Loucy (cell line): ENCODE results near the gene MRPL50.
"Not testable (repeated sequence)": the region's sequence is repeated elsewhere in the genome, so short reads cannot be mapped to it uniquely, and the experiment has no call there.

Source experiments
- H2AFZ ChIP-seq: fragments of 200-600 bp; sonication (generic); 2 replicates; pipeline ENCODE4 v1.6.0; 2016; ENCODE audit warnings: antibody characterized with exemption, mild to moderate bottlenecking, low read length, moderate library complexity
- H3F3A ChIP-seq: fragments of 200-600 bp; 2 replicates; pipeline ENCODE4 v1.6.0; 2016; ENCODE audit warnings: antibody characterized with exemption, low read depth, mild to moderate bottlenecking
- H3K27me3 ChIP-seq: fragments of 200-600 bp; sonication (generic); 2 replicates; pipeline ENCODE4 v1.6.1; 2014; ENCODE audit warnings: low read length, mild to moderate bottlenecking; ENCODE audit not compliant: insufficient read depth, poor library complexity, severe bottlenecking
- H3K36me3 ChIP-seq: fragments of 200-600 bp; sonication (generic); 2 replicates; pipeline ENCODE4 v1.6.1; 2016; ENCODE audit warnings: low read length; ENCODE audit not compliant: insufficient read depth
- H3K4me1 ChIP-seq: fragments of 200-600 bp; sonication (generic); 2 replicates; pipeline ENCODE4 v1.5.1; 2014; ENCODE audit warnings: low read length, mild to moderate bottlenecking; ENCODE audit not compliant: insufficient read depth, poor library complexity, severe bottlenecking
- H3K4me2 ChIP-seq: fragments of 200-600 bp; sonication (generic); 2 replicates; pipeline ENCODE4 v1.6.0; 2014; ENCODE audit warnings: antibody characterized with exemption, low read length, low read depth, mild to moderate bottlenecking; ENCODE audit not compliant: poor library complexity, severe bottlenecking
- H3K4me3 ChIP-seq: fragments of 200-600 bp; sonication (generic); 2 replicates; pipeline ENCODE4 v1.5.1; 2014; ENCODE audit warnings: low read length, mild to moderate bottlenecking, mixed read lengths; ENCODE audit not compliant: poor library complexity, severe bottlenecking
- H3K79me2 ChIP-seq: fragments of 200-600 bp; sonication (generic); 2 replicates; pipeline ENCODE4 v1.6.1; 2014; ENCODE audit warnings: low read length; ENCODE audit not compliant: insufficient read depth
- H3K9ac ChIP-seq: fragments of 200-600 bp; sonication (generic); 2 replicates; pipeline ENCODE4 v1.6.0; 2014; ENCODE audit warnings: mild to moderate bottlenecking, low read depth, low read length, moderate library complexity; ENCODE audit not compliant: poor library complexity, severe bottlenecking
- H3K9me2 ChIP-seq: fragments of 200-600 bp; sonication (generic); replicated peaks from 2 replicates; pipeline ENCODE4 v1.6.1; 2016; ENCODE audit warnings: low read depth, low read length, mixed read lengths
- H3K9me3 ChIP-seq: fragments of 200-600 bp; sonication (generic); 2 replicates; pipeline ENCODE4 v1.6.1; 2014; ENCODE audit warnings: mild to moderate bottlenecking, antibody characterized with exemption, low read length, low read depth; ENCODE audit not compliant: insufficient read depth
- H4K20me1 ChIP-seq: fragments of 200-600 bp; sonication (generic); 2 replicates; pipeline ENCODE4 v1.6.0; 2014; ENCODE audit warnings: antibody characterized with exemption, low read length, mild to moderate bottlenecking; ENCODE audit not compliant: insufficient read depth, poor library complexity, severe bottlenecking
- CTCF ChIP-seq: fragments of 200-600 bp; sonication (generic); conservative IDR thresholded peaks from 2 replicates; pipeline ENCODE4 v1.5.1; 2014; ENCODE audit warnings: mild to moderate bottlenecking, antibody characterized with exemption, low read length
- EZH2phosphoT487 ChIP-seq: fragments of 200-600 bp; IDR thresholded peaks from 2 replicates; pipeline ENCODE4 v1.6.1; 2018; ENCODE audit warnings: antibody characterized with exemption, mild to moderate bottlenecking, moderate library complexity, borderline replicate concordance

MRPL50 gene

DNA sequence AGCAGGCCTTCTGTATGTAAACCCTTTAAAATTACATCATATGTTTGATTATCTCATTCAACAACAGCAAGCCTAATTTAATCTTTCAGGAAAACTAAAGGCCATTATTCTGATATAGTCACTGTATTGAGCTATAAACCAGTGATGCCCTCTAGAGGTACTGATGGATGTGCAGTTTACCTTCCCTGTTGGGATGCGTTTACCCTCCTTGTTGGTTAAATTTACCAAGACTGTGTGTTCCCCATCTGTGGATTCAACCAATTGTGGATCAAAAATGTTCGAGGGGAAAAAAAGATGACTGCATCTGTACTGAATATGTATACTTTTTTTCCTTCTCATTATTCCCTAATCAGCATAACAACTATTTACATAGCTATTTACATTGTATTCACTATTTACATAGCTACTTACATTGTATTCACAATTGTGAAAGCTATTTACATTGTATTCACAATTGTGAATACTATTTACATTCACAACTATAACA, 9.9 kb downstream of the MRPL50 start:
- no peaks in the 10 kb centered on the region for H3K9me3 ChIP-seq
- peak; percentile 39 for TF ChIP-seq CTCF
- no peak for TF ChIP-seq EZH2phosphoT487
- no peaks in the 10 kb centered on the region for H3K9me2 ChIP-seq
- no peak overlapping the region for H2AFZ ChIP-seq
- no peak overlapping the region for H3K4me2 ChIP-seq
- H3K9ac ChIP-seq = no peak overlapping the region
- peaks cover 26% of the 10 kb centered on the region for H3K79me2 ChIP-seq
- H3K4me3 ChIP-seq = no peak overlapping the region
- peaks cover 5% of the 10 kb centered on the region for H3K4me1 ChIP-seq
- peaks cover 5% of the 10 kb centered on the region; the same call in 1 of the 2 replicates for H3F3A ChIP-seq
- peaks cover 9% of the 10 kb centered on the region for H4K20me1 ChIP-seq
- H3K27me3 ChIP-seq = no peaks in the 10 kb centered on the region
- H3K36me3 ChIP-seq = peaks cover 27% of the 10 kb centered on the region

- no peak overlapping the region for H2AFZ ChIP-seq
- no peak overlapping the region for H3K9ac ChIP-seq
- H3K9me3 ChIP-seq = no peaks in the 10 kb centered on the region
- peaks cover 5% of the 10 kb centered on the region for H3K4me1 ChIP-seq
- no peaks in the 10 kb centered on the region for H3K9me2 ChIP-seq
- peaks cover 5% of the 10 kb centered on the region; the same call in 1 of the 2 replicates for H3F3A ChIP-seq
- peaks cover 7% of the 10 kb centered on the region for H4K20me1 ChIP-seq
- no peaks in the 10 kb centered on the region for H3K27me3 ChIP-seq
- H3K4me3 ChIP-seq = no peak overlapping the region
- peaks cover 27% of the 10 kb centered on the region for H3K36me3 ChIP-seq
- H3K4me2 ChIP-seq = no peak overlapping the region
- peaks cover 21% of the 10 kb centered on the region for H3K79me2 ChIP-seq
- TF ChIP-seq CTCF = peak; percentile 74
- TF ChIP-seq EZH2phosphoT487 = no peak
Observed at GRCh38 chr9:101387871-101388506, 10.4 kb downstream of the MRPL50 start.

DNA sequence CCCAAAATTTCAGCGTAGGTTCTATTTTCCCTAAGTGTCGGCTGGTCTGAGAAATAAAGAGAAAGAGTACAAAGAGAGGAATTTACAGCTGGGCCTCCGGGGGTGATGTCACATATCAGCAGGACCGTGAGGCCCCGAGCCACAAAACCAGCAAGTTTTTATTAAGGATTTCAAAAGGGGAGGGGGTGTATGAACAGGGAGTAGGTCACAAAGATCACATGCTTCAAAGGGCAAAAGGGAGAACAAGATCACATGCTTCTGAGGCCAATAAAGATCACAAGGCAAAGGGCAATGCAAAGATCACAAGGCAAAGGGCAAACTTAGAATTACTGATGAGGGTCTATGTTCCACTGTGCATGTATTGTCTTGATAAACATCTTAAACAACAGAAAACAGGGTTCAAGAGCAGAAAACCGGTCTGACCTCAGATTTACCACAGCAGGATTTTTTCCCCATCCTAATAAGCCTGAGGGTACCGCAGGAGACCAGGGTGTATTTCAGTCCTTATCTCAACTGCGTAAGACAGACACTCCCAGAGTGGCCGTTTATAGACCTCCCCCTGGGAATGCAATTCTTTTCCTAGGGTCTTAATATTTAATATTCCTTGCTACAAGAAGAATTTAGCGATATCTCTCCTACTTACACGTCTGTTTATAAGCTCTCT, 13.4 kb downstream of the MRPL50 start, which contains the start of gene BAAT:
BAAT (minus strand) TSS at position 134 of the 664 bp plus-strand sequence. CDS start 13,602 bp downstream, outside the sequence.
- not testable (repeated sequence) for H3K27me3 ChIP-seq, H3K4me3 ChIP-seq, H3K4me1 ChIP-seq, H3K4me2 ChIP-seq, H3K9me2 ChIP-seq, H2AFZ ChIP-seq, H3K9me3 ChIP-seq, H3K9ac ChIP-seq, H3K79me2 ChIP-seq, H3F3A ChIP-seq, H4K20me1 ChIP-seq
- H3K36me3 ChIP-seq = peaks cover 19% of the 10 kb centered on the region
